Tibial nerve (tissue), 4 donors: ENCODE data around the gene TIMM23. TPM values are rescaled to one million over a fixed set of nuclear protein-coding genes. Genes with fewer than 3 reads are reported as not detected.
"Not testable (repeated sequence)": the region's sequence is repeated elsewhere in the genome, so short reads cannot be mapped to it uniquely, and the experiment has no call there.

Experiments used
- DNase-seq, 2 donors: peaks; one replicate each; pipeline ENCODE4 v3.0.0-alpha.2; 2019; ENCODE audit warnings: low spot score in 2 of 2
- H3K27ac ChIP-seq, 4 donors: fragments of 200-600 bp; sonication (generic) in 3 of 4; one replicate each; pipeline ENCODE4 v1.5.1; 2017 to 2019; ENCODE audit warnings: mild to moderate bottlenecking in 1 of 4
- H3K27me3 ChIP-seq, 2 donors: fragments of 200-600 bp; sonication (generic) in 1 of 2; one replicate each; pipeline versions ENCODE4 v1.5.1 to v1.6.0; 2017 to 2019
- H3K36me3 ChIP-seq, 3 donors: fragments of 200-600 bp; sonication (generic); one replicate each; pipeline ENCODE4 v1.5.1; 2018 to 2019
- H3K4me1 ChIP-seq, 4 donors: fragments of 200-600 bp; sonication (generic) in 3 of 4; one replicate each; pipeline ENCODE4 v1.5.1; 2017 to 2019
- H3K4me3 ChIP-seq, 4 donors: fragments of 200-600 bp; sonication (generic) in 3 of 4; one replicate each; pipeline ENCODE4 v1.5.1; 2017 to 2019; ENCODE audit warnings: mild to moderate bottlenecking in 1 of 4, moderate library complexity in 1 of 4
- H3K9me3 ChIP-seq, 4 donors: fragments of 200-600 bp; sonication (generic) in 3 of 4; one replicate each; pipeline ENCODE4 v1.5.1; 2017 to 2019
- CTCF ChIP-seq, 5 experiments: fragments of 200-600 bp in 3 of 5; fragments of 450-650 bp in 2 of 5; sonication (generic) in 3 of 5; IDR thresholded peaks; one replicate each; pipeline ENCODE4 v1.5.1; 2016 to 2019; ENCODE audit warnings: antibody characterized with exemption in 5 of 5, mild to moderate bottlenecking in 3 of 5, moderate library complexity in 2 of 5
- EP300 ChIP-seq, 2 donors: sonication (generic); formaldehyde crosslinking; IDR thresholded peaks; one replicate each; pipeline ENCODE4 v1.6.1; 2017; ENCODE audit warnings: antibody characterized with exemption in 2 of 2, mild to moderate bottlenecking in 1 of 2
- POLR2A ChIP-seq, 2 donors: fragments of 450-650 bp; IDR thresholded peaks; one replicate each; pipeline ENCODE4 v1.6.1; 2017; ENCODE audit warnings: antibody characterized with exemption in 2 of 2, mild to moderate bottlenecking in 2 of 2, moderate library complexity in 2 of 2
- WGBS, 2 donors: methylation state at CpG; one replicate each; pipeline ENCODE4 v1.1.5; 2018; 5-methylcytosine and 5-hydroxymethylcytosine counted together
- total RNA-seq, 4 donors: library from RNA; depleted of rRNA; stranded (reverse); fragments of >200 nt; gene quantifications; one replicate each; pipeline ENCODE4 v1.1.0, GENCODE V29; 2016

The TIMM23 gene
- total RNA-seq, 4 donors from 2014 or later, result 29.6 to 42.9 (median 35.7) TPM

- H3K4me3 ChIP-seq, result no peak overlapping the region
- peaks cover 3 to 61% (median 4%) of the 10 kb centered on the region in 3 donors for H3K36me3 ChIP-seq
- no peaks in the 10 kb centered on the region for H3K9me3 ChIP-seq
- no peaks in the 10 kb centered on the region for H3K27me3 ChIP-seq
- no peak for DNase-seq
- TF ChIP-seq POLR2A (IDR thresholded peaks at IDR 0.05) (no peak), EP300 (IDR thresholded peaks at IDR 0.05) (no peak), CTCF (IDR thresholded peaks at IDR 0.05) (no peak)
- no peaks in the 10 kb centered on the region for H3K4me1 ChIP-seq
- WGBS, 2 donors, result 94 to 97% methylated on average over 4 of the region's 4 CpGs
- H3K27ac ChIP-seq, result no peak overlapping the region
Measured at GRCh38 chr10:45997557-45997956, 25.3 kb downstream of the TIMM23 start.

GRCh38 chr10:45997994-45998763, 25.9 kb downstream of the TIMM23 start:
- TF ChIP-seq EP300 (IDR thresholded peaks at IDR 0.05) (no peak), POLR2A (IDR thresholded peaks at IDR 0.05) (no peak), CTCF (IDR thresholded peaks at IDR 0.05) (no peak)
- WGBS, 2 donors, result 84 to 90% methylated on average over 5 of the region's 5 CpGs

GRCh38 chr10:45999955-46000354, 27.7 kb downstream of the TIMM23 start:
- WGBS, 2 donors, result 98 to 99% methylated on average over 5 of the region's 5 CpGs
- H3K27me3 ChIP-seq, H3K9me3 ChIP-seq, H3K4me1 ChIP-seq, H3K4me3 ChIP-seq, DNase-seq, H3K27ac ChIP-seq: not testable (repeated sequence)
- H3K36me3 ChIP-seq, result peaks cover 0 to 74% (median 21%) of the 10 kb centered on the region in 3 donors

More at GRCh38 chr10:45997994-45998763, 25.9 kb downstream of the TIMM23 start:
- Histone ChIP-seq H3K27me3 (no peaks in the 10 kb centered on the region), H3K9me3 (no peaks in the 10 kb centered on the region), H3K4me1 (no peaks in the 10 kb centered on the region), H3K27ac (no peak overlapping the region), H3K36me3 (peaks cover 3 to 66% (median 8%) of the 10 kb centered on the region in 3 donors), H3K4me3 (no peak overlapping the region)
- no peak for DNase-seq

- no peak for TF ChIP-seq POLR2A (IDR thresholded peaks at IDR 0.05)
- TF ChIP-seq CTCF (IDR thresholded peaks at IDR 0.05), result no peak
- TF ChIP-seq EP300 (IDR thresholded peaks at IDR 0.05), result no peak
- no peak overlapping the region for H3K4me3 ChIP-seq
- no peaks in the 10 kb centered on the region for H3K9me3 ChIP-seq
- H3K27me3 ChIP-seq, result no peaks in the 10 kb centered on the region
- H3K4me1 ChIP-seq, result no peaks in the 10 kb centered on the region
- no peak for DNase-seq
- no peak overlapping the region for H3K27ac ChIP-seq
- 88 to 90% methylated on average over 1 of the region's 1 CpG for WGBS, 2 donors
- H3K36me3 ChIP-seq, result peaks cover 0 to 80% (median 21%) of the 10 kb centered on the region in 3 donors
Measured at GRCh38 chr10:46000538-46000937, 28.2 kb downstream of the TIMM23 start.

- no peak for DNase-seq
- H3K4me3 ChIP-seq, result no peak overlapping the region
- no peak overlapping the region for H3K27ac ChIP-seq
- 76 to 77% methylated on average over 5 of the region's 5 CpGs for WGBS, 2 donors
- no peaks in the 10 kb centered on the region for H3K9me3 ChIP-seq
- H3K27me3 ChIP-seq, result no peaks in the 10 kb centered on the region
- TF ChIP-seq POLR2A (IDR thresholded peaks at IDR 0.05) (no peak), EP300 (IDR thresholded peaks at IDR 0.05) (no peak), CTCF (IDR thresholded peaks at IDR 0.05) (no peak)
- H3K4me1 ChIP-seq, result no peaks in the 10 kb centered on the region
- H3K36me3 ChIP-seq, result peaks cover 0 to 85% (median 21%) of the 10 kb centered on the region in 3 donors
Measured at GRCh38 chr10:46001187-46001756, 29.0 kb downstream of the TIMM23 start.

- H3K4me3 ChIP-seq, DNase-seq, H3K9me3 ChIP-seq, H3K27ac ChIP-seq, H3K4me1 ChIP-seq, H3K27me3 ChIP-seq: not testable (repeated sequence)
- peaks cover 0 to 92% (median 21%) of the 10 kb centered on the region in 3 donors for H3K36me3 ChIP-seq
- WGBS, 2 donors, result 95% methylated on average over 7 of the region's 7 CpGs
Measured at GRCh38 chr10:46002189-46002687, 29.9 kb downstream of the TIMM23 start.
